Measurements from ENCODE around the gene PLA2G4E.

PLA2G4E gene

GRCh38 chr15:41992803-41993190 is 28.0 kb downstream of the PLA2G4E start:
- no peak for DNase-seq (ENCODE audit: low read depth in 2 of 2)

GRCh38 chr15:41992151-41992802 is 28.6 kb downstream of the PLA2G4E start:
- DNase-seq (ENCODE audit: low read depth in 2 of 2), result no peak

- no peak for DNase-seq (ENCODE audit: low read depth in 2 of 2)
Measured at GRCh38 chr15:41990691-41991090, 30.2 kb downstream of the PLA2G4E start.

GRCh38 chr15:41990243-41990605 is 30.6 kb downstream of the PLA2G4E start:
- no peak for DNase-seq (ENCODE audit: low read depth in 2 of 2)

- peak; percentile 71 to 85 for DNase-seq (ENCODE audit: low read depth in 2 of 2)
Measured at GRCh38 chr15:41989573-41990242, 31.1 kb downstream of the PLA2G4E start.

GRCh38 chr15:41988896-41989572 is 31.8 kb downstream of the PLA2G4E start:
- DNase-seq (ENCODE audit: low read depth in 2 of 2), result no peak

- no peak for DNase-seq (ENCODE audit: low read depth in 2 of 2)
Measured at GRCh38 chr15:41987925-41988275, 32.9 kb downstream of the PLA2G4E start.

GRCh38 chr15:41987246-41987924 is 33.5 kb downstream of the PLA2G4E start:
- DNase-seq (ENCODE audit: low read depth in 2 of 2), result no peak

GRCh38 chr15:41985236-41986160 is 35.3 kb downstream of the PLA2G4E start:
- no peak for DNase-seq (ENCODE audit: low read depth in 2 of 2)

- DNase-seq (ENCODE audit: low read depth in 2 of 2), result no peak
Measured at GRCh38 chr15:41984622-41985021, 36.2 kb downstream of the PLA2G4E start.

- DNase-seq (ENCODE audit: low read depth in 2 of 2), result no peak
Measured at GRCh38 chr15:41983621-41984571, 36.9 kb downstream of the PLA2G4E start.

GRCh38 chr15:41983221-41983620 is 37.6 kb downstream of the PLA2G4E start:
- no peak for DNase-seq (ENCODE audit: low read depth in 2 of 2)

GRCh38 chr15:41982133-41982930 is 38.5 kb downstream of the PLA2G4E start:
- no peak for DNase-seq (ENCODE audit: low read depth in 2 of 2)

- DNase-seq (ENCODE audit: low read depth in 2 of 2), result no peak
Measured at GRCh38 chr15:41981371-41982132, 39.3 kb downstream of the PLA2G4E start.

- no peak for DNase-seq (ENCODE audit: low read depth in 2 of 2)
Measured at GRCh38 chr15:41980654-41981323, 40.1 kb downstream of the PLA2G4E start.

- DNase-seq (ENCODE audit: low read depth in 2 of 2), result no peak
Measured at GRCh38 chr15:41979493-41980266, 41.2 kb downstream of the PLA2G4E start.

GRCh38 chr15:41978534-41978933 is 42.3 kb downstream of the PLA2G4E start:
- no peak for DNase-seq (ENCODE audit: low read depth in 2 of 2)
